Testis (tissue), 3 donors: ENCODE measurements around the gene PLCD1. TPM values are rescaled to one million over a fixed set of nuclear protein-coding genes. Genes with fewer than 3 reads are reported as not detected.

Experiments used
- DNase-seq: peaks from one replicate; pipeline ENCODE4 v3.0.0-alpha.2; 2019
- H3K27ac ChIP-seq, 2 donors: fragments of 200-600 bp; sonication (generic); one replicate each; pipeline ENCODE4 v1.5.1; 2019
- H3K27me3 ChIP-seq: fragments of 200-600 bp; sonication (generic); one replicate; pipeline ENCODE4 v1.5.1; 2019
- H3K36me3 ChIP-seq: fragments of 200-600 bp; sonication (generic); one replicate; pipeline ENCODE4 v1.5.1; 2017; ENCODE audit warnings: low read depth; ENCODE audit errors: missing control alignments
- H3K4me1 ChIP-seq: fragments of 200-600 bp; sonication (generic); one replicate; pipeline ENCODE4 v1.5.1; 2019
- H3K4me3 ChIP-seq, 2 donors: fragments of 200-600 bp; sonication (generic); one replicate each; pipeline ENCODE4 v1.5.1; 2017 to 2019
- H3K9me3 ChIP-seq: fragments of 200-600 bp; sonication (generic); one replicate; pipeline ENCODE4 v1.5.1; 2017
- POLR2A ChIP-seq: fragments of 450-650 bp; IDR thresholded peaks from one replicate; pipeline ENCODE4 v1.6.1; 2017; ENCODE audit warnings: antibody characterized with exemption, mild to moderate bottlenecking, moderate library complexity
- WGBS, 2 donors: methylation state at CpG; one replicate each; pipeline ENCODE4 v1.1.5; 2018; 5-methylcytosine and 5-hydroxymethylcytosine counted together
- intact Hi-C: fragments of 100-400 bp; cut with DNase I; formaldehyde crosslinking; loops from one replicate; pipeline ENCODE4 v1.15.1; 2023; ENCODE audit warnings: low total_unique reads
- polyA plus RNA-seq: library from polyadenylated mRNA; stranded (reverse); fragments of 350-450 nt; fragmentation: Illumina TruSeq; extraction: RNeasy Lipid Tissue Mini Kit (QIAGEN cat#74804); gene quantifications from one replicate; pipeline ENCODE4 v1.2.3, GENCODE V29; 2014; ENCODE audit warnings: low read depth, low replicate concordance; ENCODE audit not compliant: insufficient read depth
- total RNA-seq, 2 donors: library from RNA; depleted of rRNA; stranded (reverse); fragments of >200 nt; gene quantifications; one replicate each; pipeline ENCODE4 v1.2.3, GENCODE V29; 2016
- TF ChIP-seq, protein P1 (sequence below), 3 experiments: fragments of 450-650 bp in 2 of 3; fragments of 200-600 bp in 1 of 3; sonication (generic) in 1 of 3; IDR thresholded peaks; one replicate each; pipeline ENCODE4 v1.5.1; 2016 to 2019; ENCODE audit warnings: antibody characterized with exemption in 3 of 3, mild to moderate bottlenecking in 2 of 3, moderate library complexity in 1 of 3

The PLCD1 gene
- total and polyA plus RNA-seq, 3 donors from 2014 or later = 88.4 to 228 (median 155) TPM

- H3K4me3 ChIP-seq = no peak overlapping the region
- WGBS, 2 donors = 94 to 95% methylated on average over 12 to 21 of the region's 27 CpGs
- TF ChIP-seq, protein P1, sequence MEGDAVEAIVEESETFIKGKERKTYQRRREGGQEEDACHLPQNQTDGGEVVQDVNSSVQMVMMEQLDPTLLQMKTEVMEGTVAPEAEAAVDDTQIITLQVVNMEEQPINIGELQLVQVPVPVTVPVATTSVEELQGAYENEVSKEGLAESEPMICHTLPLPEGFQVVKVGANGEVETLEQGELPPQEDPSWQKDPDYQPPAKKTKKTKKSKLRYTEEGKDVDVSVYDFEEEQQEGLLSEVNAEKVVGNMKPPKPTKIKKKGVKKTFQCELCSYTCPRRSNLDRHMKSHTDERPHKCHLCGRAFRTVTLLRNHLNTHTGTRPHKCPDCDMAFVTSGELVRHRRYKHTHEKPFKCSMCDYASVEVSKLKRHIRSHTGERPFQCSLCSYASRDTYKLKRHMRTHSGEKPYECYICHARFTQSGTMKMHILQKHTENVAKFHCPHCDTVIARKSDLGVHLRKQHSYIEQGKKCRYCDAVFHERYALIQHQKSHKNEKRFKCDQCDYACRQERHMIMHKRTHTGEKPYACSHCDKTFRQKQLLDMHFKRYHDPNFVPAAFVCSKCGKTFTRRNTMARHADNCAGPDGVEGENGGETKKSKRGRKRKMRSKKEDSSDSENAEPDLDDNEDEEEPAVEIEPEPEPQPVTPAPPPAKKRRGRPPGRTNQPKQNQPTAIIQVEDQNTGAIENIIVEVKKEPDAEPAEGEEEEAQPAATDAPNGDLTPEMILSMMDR (IDR thresholded peaks at IDR 0.05) = no peak
- TF ChIP-seq POLR2A = no peak
- no peaks in the 10 kb centered on the region for H3K36me3 ChIP-seq
- H3K4me1 ChIP-seq = peaks cover 13% of the 10 kb centered on the region
- no peaks in the 10 kb centered on the region for H3K27me3 ChIP-seq
- DNase-seq = no peak
- no peak overlapping the region for H3K27ac ChIP-seq
- intact Hi-C loops = loop anchor here (10.0 kb wide), 1 partner anchor 155 kb away; no protein-coding TSS in a partner anchor
- H3K9me3 ChIP-seq = no peaks in the 10 kb centered on the region
These were observed 19.4 kb downstream of the PLCD1 start for GRCh38 chr3:38009807-38010591.

- H3K36me3 ChIP-seq = no peaks in the 10 kb centered on the region
- H3K4me1 ChIP-seq = peaks cover 22% of the 10 kb centered on the region
- no peaks in the 10 kb centered on the region for H3K9me3 ChIP-seq
- no peak overlapping the region for H3K4me3 ChIP-seq
- TF ChIP-seq POLR2A = no peak
- TF ChIP-seq, protein P1 (IDR thresholded peaks at IDR 0.05) = no peak
- no peaks in the 10 kb centered on the region for H3K27me3 ChIP-seq
- H3K27ac ChIP-seq = peak overlapping the region in 1 of 2 donors; percentile 7
- WGBS, 2 donors = 76 to 92% methylated on average over 8 to 16 of the region's 16 CpGs
- DNase-seq = no peak
- intact Hi-C loops = loop anchor here (10.0 kb wide), 1 partner anchor 154 kb away; no protein-coding TSS in a partner anchor
These were observed 20.4 kb downstream of the PLCD1 start for GRCh38 chr3:38008971-38009580.

GRCh38 chr3:38008191-38008701 lies 21.2 kb downstream of the PLCD1 start:
- no peak for TF ChIP-seq POLR2A
- no peaks in the 10 kb centered on the region for H3K27me3 ChIP-seq
- H3K9me3 ChIP-seq = no peaks in the 10 kb centered on the region
- H3K4me3 ChIP-seq = no peak overlapping the region
- no peaks in the 10 kb centered on the region for H3K36me3 ChIP-seq
- intact Hi-C loops = loop anchor here (10.0 kb wide), 1 partner anchor 153 kb away; no protein-coding TSS in a partner anchor
- peaks cover 30% of the 10 kb centered on the region for H3K4me1 ChIP-seq
- DNase-seq = no peak
- peak overlapping the region in 1 of 2 donors; percentile 7 for H3K27ac ChIP-seq
- 90 to 95% methylated on average over 2 to 19 of the region's 19 CpGs for WGBS, 2 donors

DNA sequence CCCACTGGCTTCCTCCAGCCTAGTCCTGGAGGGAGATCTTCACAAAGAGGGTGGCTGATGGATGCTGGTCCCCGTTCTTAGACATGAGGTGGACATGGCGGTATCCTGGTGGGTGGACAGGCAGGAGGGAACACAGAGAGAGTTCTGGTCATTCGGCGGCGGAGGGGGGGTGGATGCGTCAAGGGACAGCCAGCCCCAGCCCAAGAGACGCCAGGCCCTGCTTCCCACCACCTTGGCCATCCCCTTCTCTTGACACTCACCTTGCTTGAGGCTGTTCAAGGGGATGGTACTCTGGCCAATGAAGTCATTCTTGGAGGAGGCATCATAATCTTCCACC lies 21.7 kb downstream of the PLCD1 start:
- intact Hi-C loops = loop anchor here (10.0 kb wide), 1 partner anchor 153 kb away; no protein-coding TSS in a partner anchor
- WGBS, 2 donors = 93% methylated on average over 7 of the region's 7 CpGs; no CpG with 5 or more reads in 1 of the 2 donors
- TF ChIP-seq POLR2A = no peak
- TF ChIP-seq, protein P1 (IDR thresholded peaks at IDR 0.05) = no peak
- no peaks in the 10 kb centered on the region for H3K36me3 ChIP-seq
- H3K9me3 ChIP-seq = no peaks in the 10 kb centered on the region
- DNase-seq = no peak
- no peak overlapping the region for H3K27ac ChIP-seq
- no peaks in the 10 kb centered on the region for H3K27me3 ChIP-seq
- H3K4me3 ChIP-seq = no peak overlapping the region
- peaks cover 35% of the 10 kb centered on the region for H3K4me1 ChIP-seq

GRCh38 chr3:38006445-38006995 lies 22.9 kb downstream of the PLCD1 start:
- 89% methylated on average over 9 of the region's 16 CpGs; no CpG with 5 or more reads in 1 of the 2 donors for WGBS, 2 donors
- intact Hi-C loops = loop anchor here (10.0 kb wide), 1 partner anchor 152 kb away; no protein-coding TSS in a partner anchor

More at GRCh38 chr3:38006445-38006995, 22.9 kb downstream of the PLCD1 start:
- H3K9me3 ChIP-seq = no peaks in the 10 kb centered on the region
- peaks cover 37% of the 10 kb centered on the region for H3K4me1 ChIP-seq
- H3K27ac ChIP-seq = peak overlapping the region; percentile 75 to 78
- no peaks in the 10 kb centered on the region for H3K27me3 ChIP-seq
- no peak overlapping the region for H3K4me3 ChIP-seq
- no peaks in the 10 kb centered on the region for H3K36me3 ChIP-seq
- TF ChIP-seq POLR2A = no peak
- TF ChIP-seq, protein P1 (IDR thresholded peaks at IDR 0.05) = no peak
- DNase-seq = no peak
